ENCODE data around the gene DGKQ.

Gene DGKQ

GRCh38 chr4:973431-974397 lies at the start of gene DGKQ:
DGKQ (minus strand) TSS chr4:973569; CDS start chr4:973482, 87 bp downstream.
- DNase-seq: peak; percentile 18 to 94 (median 79)

- no peak for DNase-seq
Observed at GRCh38 chr4:1022739-1023066, 49.3 kb upstream of the DGKQ start.

- DNase-seq: no peak
Observed at GRCh38 chr4:1022051-1022738, 48.8 kb upstream of the DGKQ start.

- DNase-seq: no peak
Observed at GRCh38 chr4:1021386-1022050, 48.1 kb upstream of the DGKQ start.

- no peak for DNase-seq
Observed at GRCh38 chr4:1019729-1020470, 46.5 kb upstream of the DGKQ start.

GRCh38 chr4:1019320-1019719 lies 46.0 kb upstream of the DGKQ start:
- no peak for DNase-seq

GRCh38 chr4:1018147-1019020 lies 45.0 kb upstream of the DGKQ start:
- DNase-seq: no peak

- DNase-seq: no peak
Observed at GRCh38 chr4:1017706-1018105, 44.3 kb upstream of the DGKQ start.

- DNase-seq: no peak
Observed at GRCh38 chr4:1017211-1017610, 43.8 kb upstream of the DGKQ start.

- DNase-seq: no peak
Observed at GRCh38 chr4:1015746-1016145, 42.4 kb upstream of the DGKQ start.

GRCh38 chr4:1015179-1015578 lies 41.8 kb upstream of the DGKQ start:
- peak in 11 of 51 donors; percentile 30 to 71 (median 61) for DNase-seq

GRCh38 chr4:1014291-1015167 lies 41.2 kb upstream of the DGKQ start:
- DNase-seq: peak in 48 of 51 donors; percentile 29 to 92 (median 71)

GRCh38 chr4:1013225-1014073 lies 40.1 kb upstream of the DGKQ start:
- no peak for DNase-seq

GRCh38 chr4:1012034-1012739 lies 38.8 kb upstream of the DGKQ start:
- DNase-seq: peak in 1 of 51 donors; percentile 11

- DNase-seq: no peak
Observed at GRCh38 chr4:1011666-1012033, 38.3 kb upstream of the DGKQ start.

GRCh38 chr4:1011022-1011665 lies 37.8 kb upstream of the DGKQ start, which contains the start of gene FGFRL1:
FGFRL1 (plus strand) TSS chr4:1011626; CDS start chr4:1012486, 860 bp downstream.
- peak in 45 of 51 donors; percentile 21 to 82 (median 63) for DNase-seq
